KMS-11 (cell line): ENCODE results near the gene PTPRN2.
"Not testable (repeated sequence)": the region's sequence is repeated elsewhere in the genome, so short reads cannot be mapped to it uniquely, and the experiment has no call there.

Experiments used
- H2AFZ ChIP-seq: fragments of 200-600 bp; sonication (generic); 2 replicates; pipeline ENCODE4 v1.6.1; 2016; ENCODE audit warnings: antibody characterized with exemption, mixed run types, low read depth
- H3K27ac ChIP-seq: fragments of 200-600 bp; sonication (generic); 2 replicates; pipeline ENCODE4 v1.6.1; 2016; ENCODE audit warnings: mild to moderate bottlenecking, mixed run types
- H3K27me3 ChIP-seq: fragments of 200-600 bp; sonication (generic); 2 replicates; pipeline ENCODE4 v1.6.1; 2017; ENCODE audit warnings: mild to moderate bottlenecking, low read depth, mixed run types, moderate library complexity; ENCODE audit not compliant: insufficient read depth
- H3K36me3 ChIP-seq: fragments of 200-600 bp; sonication (generic); 2 replicates; pipeline ENCODE4 v1.6.1; 2017; ENCODE audit warnings: mild to moderate bottlenecking, mixed run types; ENCODE audit not compliant: insufficient read depth
- H3K4me1 ChIP-seq: fragments of 200-600 bp; sonication (generic); 2 replicates; pipeline ENCODE4 v1.6.1; 2016; ENCODE audit warnings: mild to moderate bottlenecking, low read depth, mixed run types; ENCODE audit not compliant: poor library complexity, severe bottlenecking
- H3K4me2 ChIP-seq: fragments of 200-600 bp; sonication (generic); 2 replicates; pipeline ENCODE4 v1.7.0; 2016; ENCODE audit warnings: mild to moderate bottlenecking, mixed run types
- H3K4me3 ChIP-seq: fragments of 200-600 bp; sonication (generic); IDR thresholded peaks from 2 replicates; pipeline ENCODE4 v1.6.1; 2017; ENCODE audit warnings: low read depth, low read length, mixed read lengths; ENCODE audit not compliant: insufficient read depth
- H3K79me2 ChIP-seq: fragments of 200-600 bp; sonication (generic); 2 replicates; pipeline ENCODE4 v1.6.1; 2016; ENCODE audit warnings: low read depth, mixed run types; ENCODE audit not compliant: insufficient read depth
- H3K9ac ChIP-seq: fragments of 200-600 bp; sonication (generic); 2 replicates; pipeline ENCODE4 v1.6.1; 2016; ENCODE audit warnings: mild to moderate bottlenecking, mixed run types
- H4K20me1 ChIP-seq: fragments of 200-600 bp; sonication (generic); 2 replicates; pipeline ENCODE4 v1.6.1; 2016; ENCODE audit warnings: mild to moderate bottlenecking, mixed run types; ENCODE audit not compliant: insufficient read depth
- CTCF ChIP-seq: fragments of 200-600 bp; sonication (generic); conservative IDR thresholded peaks from 2 replicates; pipeline ENCODE4 v1.6.1; 2017; ENCODE audit warnings: low read depth, mild to moderate bottlenecking, antibody characterized with exemption, low read length, moderate library complexity, mixed read lengths

PTPRN2 gene

GRCh38 chr7:158507917-158508316, 79.7 kb downstream of the PTPRN2 start:
- no peak overlapping the region for H3K9ac ChIP-seq
- H3K79me2 ChIP-seq: no peaks in the 10 kb centered on the region
- no peak overlapping the region for H2AFZ ChIP-seq
- no peak overlapping the region for H3K4me3 ChIP-seq
- no peaks in the 10 kb centered on the region for H3K4me1 ChIP-seq
- no peak overlapping the region for H3K27ac ChIP-seq
- TF ChIP-seq CTCF: no peak
- H3K4me2 ChIP-seq: no peak overlapping the region
- H4K20me1 ChIP-seq: no peaks in the 10 kb centered on the region
- peaks cover 24% of the 10 kb centered on the region; the same call in 1 of the 2 replicates for H3K27me3 ChIP-seq
- H3K36me3 ChIP-seq: no peaks in the 10 kb centered on the region

- not testable (repeated sequence) for H3K36me3 ChIP-seq, H3K79me2 ChIP-seq, H3K4me2 ChIP-seq, H3K9ac ChIP-seq, H3K27ac ChIP-seq, H2AFZ ChIP-seq, H3K4me3 ChIP-seq, H4K20me1 ChIP-seq, H3K4me1 ChIP-seq
- H3K27me3 ChIP-seq: peaks cover 24% of the 10 kb centered on the region; the same call in 1 of the 2 replicates
Measured at GRCh38 chr7:158507175-158507574, 80.4 kb downstream of the PTPRN2 start.

GRCh38 chr7:158506626-158507025, 81.0 kb downstream of the PTPRN2 start:
- no peak overlapping the region for H3K27ac ChIP-seq
- peaks cover 30% of the 10 kb centered on the region; the same call in 1 of the 2 replicates for H3K27me3 ChIP-seq
- H4K20me1 ChIP-seq: no peaks in the 10 kb centered on the region
- no peak for TF ChIP-seq CTCF
- no peaks in the 10 kb centered on the region for H3K4me1 ChIP-seq
- no peak overlapping the region for H3K9ac ChIP-seq
- no peak overlapping the region for H3K4me2 ChIP-seq
- no peak overlapping the region for H3K4me3 ChIP-seq
- no peaks in the 10 kb centered on the region for H3K79me2 ChIP-seq
- H3K36me3 ChIP-seq: no peaks in the 10 kb centered on the region
- no peak overlapping the region for H2AFZ ChIP-seq

- TF ChIP-seq CTCF: no peak
- Histone ChIP-seq H3K36me3 (no peaks in the 10 kb centered on the region), H3K9ac (no peak overlapping the region), H2AFZ (no peak overlapping the region), H3K27ac (no peak overlapping the region), H3K27me3 (peaks cover 22% of the 10 kb centered on the region; the same call in 1 of the 2 replicates), H3K4me2 (no peak overlapping the region), H4K20me1 (no peaks in the 10 kb centered on the region), H3K4me3 (no peak overlapping the region), H3K79me2 (no peaks in the 10 kb centered on the region), H3K4me1 (no peaks in the 10 kb centered on the region)
Measured at GRCh38 chr7:158505683-158506082, 81.9 kb downstream of the PTPRN2 start.

GRCh38 chr7:158502068-158502750, 85.4 kb downstream of the PTPRN2 start:
- no peak overlapping the region for H3K4me3 ChIP-seq
- H3K27me3 ChIP-seq: peaks cover 18% of the 10 kb centered on the region; the same call in 1 of the 2 replicates
- H3K4me1 ChIP-seq: no peaks in the 10 kb centered on the region
- H3K4me2 ChIP-seq: no peak overlapping the region
- H3K27ac ChIP-seq: no peak overlapping the region
- H2AFZ ChIP-seq: no peak overlapping the region
- H3K36me3 ChIP-seq: no peaks in the 10 kb centered on the region
- no peaks in the 10 kb centered on the region for H3K79me2 ChIP-seq
- no peak overlapping the region for H3K9ac ChIP-seq
- no peaks in the 10 kb centered on the region for H4K20me1 ChIP-seq
- no peak for TF ChIP-seq CTCF
